Vagina (tissue), 2 donors: ENCODE measurements around the gene EPHB6. TPM values are rescaled to one million over a fixed set of nuclear protein-coding genes. Genes with fewer than 3 reads are reported as not detected.

Experiments used
- DNase-seq, 2 donors: peaks; one replicate each; pipeline ENCODE4 v3.0.0-alpha.2; 2017; ENCODE audit errors: extremely low spot score in 2 of 2
- H3K27ac ChIP-seq: fragments of 200-600 bp; sonication (generic); one replicate; pipeline ENCODE4 v1.5.1; 2019
- H3K27me3 ChIP-seq: fragments of 200-600 bp; sonication (generic); one replicate; pipeline ENCODE4 v1.5.1; 2019
- H3K36me3 ChIP-seq, 2 donors: fragments of 200-600 bp; sonication (generic); one replicate each; pipeline ENCODE4 v1.5.1; 2017 to 2019
- H3K4me1 ChIP-seq: fragments of 200-600 bp; sonication (generic); one replicate; pipeline ENCODE4 v1.5.1; 2019
- H3K4me3 ChIP-seq, 2 donors: fragments of 200-600 bp; sonication (generic); 1 replicate in 1 of 2; 2 replicates in 1 of 2; pipeline ENCODE4 v1.5.1; 2016 to 2019
- H3K9me3 ChIP-seq: fragments of 200-600 bp; sonication (generic); one replicate; pipeline ENCODE4 v1.5.1; 2019
- POLR2A ChIP-seq, 2 donors: fragments of 450-650 bp; IDR thresholded peaks; one replicate each; pipeline ENCODE4 v1.6.1; 2017; ENCODE audit warnings: antibody characterized with exemption in 2 of 2, mild to moderate bottlenecking in 2 of 2, moderate library complexity in 2 of 2
- POLR2AphosphoS5 ChIP-seq, 2 donors: sonication (generic); formaldehyde crosslinking; IDR thresholded peaks; one replicate each; pipeline ENCODE4 v1.9.0; 2017; ENCODE audit warnings: antibody characterized with exemption in 2 of 2, mild to moderate bottlenecking in 2 of 2, low read depth in 1 of 2; ENCODE audit not compliant: insufficient read depth in 1 of 2
- intact Hi-C: fragments of 100-400 bp; cut with DNase I; formaldehyde crosslinking; loops from one replicate; pipeline ENCODE4 v1.15.1; 2023
- total RNA-seq: library from RNA; depleted of rRNA; stranded (reverse); fragments of >200 nt; gene quantifications from one replicate; pipeline ENCODE4 v1.2.3, GENCODE V29; 2016
- TF ChIP-seq, protein P1 (sequence below), 3 experiments: fragments of 450-650 bp in 2 of 3; fragments of 200-600 bp in 1 of 3; sonication (generic) in 1 of 3; IDR thresholded peaks; one replicate each; pipeline ENCODE4 v1.5.1; 2017 to 2019; ENCODE audit warnings: antibody characterized with exemption in 3 of 3, mild to moderate bottlenecking in 2 of 3, moderate library complexity in 2 of 3

EPHB6 gene
- total RNA-seq, 1 donor from 2014 or later = 68.3 TPM

GRCh38 chr7:142817506-142817905 is 37.4 kb upstream of the EPHB6 start:
- Histone ChIP-seq H3K36me3 (no peaks in the 10 kb centered on the region), H3K27ac (no peak overlapping the region), H3K4me1 (no peaks in the 10 kb centered on the region), H3K27me3 (no peaks in the 10 kb centered on the region), H3K9me3 (no peaks in the 10 kb centered on the region), H3K4me3 (no peak overlapping the region)
- intact Hi-C loops = no loop called here
- no peak for DNase-seq
- no peak for TF ChIP-seq POLR2A (IDR thresholded peaks at IDR 0.05)
- TF ChIP-seq POLR2AphosphoS5 (IDR thresholded peaks at IDR 0.05; ENCODE audit: insufficient read depth in 1 of 2, low read depth in 1 of 2) = no peak
- TF ChIP-seq, protein P1, sequence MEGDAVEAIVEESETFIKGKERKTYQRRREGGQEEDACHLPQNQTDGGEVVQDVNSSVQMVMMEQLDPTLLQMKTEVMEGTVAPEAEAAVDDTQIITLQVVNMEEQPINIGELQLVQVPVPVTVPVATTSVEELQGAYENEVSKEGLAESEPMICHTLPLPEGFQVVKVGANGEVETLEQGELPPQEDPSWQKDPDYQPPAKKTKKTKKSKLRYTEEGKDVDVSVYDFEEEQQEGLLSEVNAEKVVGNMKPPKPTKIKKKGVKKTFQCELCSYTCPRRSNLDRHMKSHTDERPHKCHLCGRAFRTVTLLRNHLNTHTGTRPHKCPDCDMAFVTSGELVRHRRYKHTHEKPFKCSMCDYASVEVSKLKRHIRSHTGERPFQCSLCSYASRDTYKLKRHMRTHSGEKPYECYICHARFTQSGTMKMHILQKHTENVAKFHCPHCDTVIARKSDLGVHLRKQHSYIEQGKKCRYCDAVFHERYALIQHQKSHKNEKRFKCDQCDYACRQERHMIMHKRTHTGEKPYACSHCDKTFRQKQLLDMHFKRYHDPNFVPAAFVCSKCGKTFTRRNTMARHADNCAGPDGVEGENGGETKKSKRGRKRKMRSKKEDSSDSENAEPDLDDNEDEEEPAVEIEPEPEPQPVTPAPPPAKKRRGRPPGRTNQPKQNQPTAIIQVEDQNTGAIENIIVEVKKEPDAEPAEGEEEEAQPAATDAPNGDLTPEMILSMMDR (IDR thresholded peaks at IDR 0.05) = no peak

DNA sequence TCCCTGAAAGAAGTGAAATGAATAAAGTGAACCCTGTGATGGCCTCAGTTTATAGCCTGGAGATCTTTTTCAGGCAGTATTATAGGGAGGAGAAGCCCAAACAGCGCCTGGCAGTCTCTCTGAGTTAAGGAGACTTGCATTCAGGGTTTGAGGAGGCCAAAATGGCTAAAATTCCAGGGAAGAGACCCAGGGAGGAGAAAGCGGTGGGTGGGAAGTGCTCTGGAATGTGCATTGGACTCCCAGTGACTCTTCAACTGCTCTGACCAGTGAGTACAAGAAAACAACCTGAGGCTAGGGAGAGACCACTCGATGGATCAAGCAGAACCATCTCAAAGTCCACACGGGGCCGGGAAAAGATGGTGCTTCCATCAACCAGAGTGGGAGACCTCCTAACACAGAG is 35.3 kb upstream of the EPHB6 start:
- TF ChIP-seq POLR2AphosphoS5 (IDR thresholded peaks at IDR 0.05; ENCODE audit: insufficient read depth in 1 of 2, low read depth in 1 of 2) (no peak), POLR2A (IDR thresholded peaks at IDR 0.05) (no peak)
- TF ChIP-seq, protein P1 (IDR thresholded peaks at IDR 0.05) = no peak
- H3K4me3 ChIP-seq = no peak overlapping the region
- no peaks in the 10 kb centered on the region for H3K36me3 ChIP-seq
- H3K4me1 ChIP-seq = no peaks in the 10 kb centered on the region
- H3K27ac ChIP-seq = no peak overlapping the region
- no peaks in the 10 kb centered on the region for H3K27me3 ChIP-seq
- no peaks in the 10 kb centered on the region for H3K9me3 ChIP-seq
- intact Hi-C loops = no loop called here
- DNase-seq = no peak

GRCh38 chr7:142822714-142823113 is 32.2 kb upstream of the EPHB6 start:
- no peaks in the 10 kb centered on the region for H3K27me3 ChIP-seq
- intact Hi-C loops = no loop called here

GRCh38 chr7:142827951-142828500 is 26.9 kb upstream of the EPHB6 start:
- no peak for TF ChIP-seq POLR2AphosphoS5 (IDR thresholded peaks at IDR 0.05; ENCODE audit: insufficient read depth in 1 of 2, low read depth in 1 of 2)
- TF ChIP-seq, protein P1 (IDR thresholded peaks at IDR 0.05) = no peak
- TF ChIP-seq POLR2A (IDR thresholded peaks at IDR 0.05) = no peak
- no peaks in the 10 kb centered on the region for H3K9me3 ChIP-seq
- no peak for DNase-seq

More at GRCh38 chr7:142822714-142823113, 32.2 kb upstream of the EPHB6 start:
- no peak for TF ChIP-seq POLR2AphosphoS5 (IDR thresholded peaks at IDR 0.05; ENCODE audit: insufficient read depth in 1 of 2, low read depth in 1 of 2)
- TF ChIP-seq, protein P1 (IDR thresholded peaks at IDR 0.05) = no peak
- no peak for TF ChIP-seq POLR2A (IDR thresholded peaks at IDR 0.05)
- Histone ChIP-seq H3K36me3 (no peaks in the 10 kb centered on the region), H3K27ac (no peak overlapping the region), H3K4me3 (no peak overlapping the region), H3K4me1 (no peaks in the 10 kb centered on the region), H3K9me3 (no peaks in the 10 kb centered on the region)
- DNase-seq = no peak

DNA sequence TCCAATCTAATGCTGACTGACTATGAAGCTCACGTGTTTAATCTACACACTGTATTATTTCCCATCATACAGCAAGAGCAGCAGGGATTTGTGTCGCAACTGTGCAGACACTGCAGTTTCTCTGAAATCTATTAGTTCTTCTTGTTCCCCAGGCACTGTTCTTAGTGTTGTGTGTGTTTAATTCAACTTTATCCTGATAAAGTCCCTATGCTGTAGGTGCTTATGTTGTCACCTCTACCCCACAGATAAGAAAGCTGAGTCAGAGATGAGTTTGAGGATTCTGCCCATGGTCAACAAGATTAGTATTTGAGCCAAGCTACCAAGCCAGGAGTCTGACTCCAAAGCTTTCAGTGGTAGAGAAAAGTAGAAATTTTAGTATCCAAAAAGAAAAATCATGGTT is 22.5 kb upstream of the EPHB6 start:
- intact Hi-C loops = no loop called here
- Histone ChIP-seq H3K9me3 (no peaks in the 10 kb centered on the region), H3K4me1 (no peaks in the 10 kb centered on the region), H3K27ac (no peak overlapping the region), H3K27me3 (no peaks in the 10 kb centered on the region), H3K4me3 (no peak overlapping the region), H3K36me3 (no peaks in the 10 kb centered on the region)
- no peak for DNase-seq
- TF ChIP-seq, protein P1 (IDR thresholded peaks at IDR 0.05) = no peak
- TF ChIP-seq POLR2A (IDR thresholded peaks at IDR 0.05) (no peak), POLR2AphosphoS5 (IDR thresholded peaks at IDR 0.05; ENCODE audit: insufficient read depth in 1 of 2, low read depth in 1 of 2) (no peak)

More at GRCh38 chr7:142827951-142828500, 26.9 kb upstream of the EPHB6 start:
- H3K4me1 ChIP-seq = no peaks in the 10 kb centered on the region
- H3K36me3 ChIP-seq = no peaks in the 10 kb centered on the region
- no peak overlapping the region for H3K4me3 ChIP-seq
- intact Hi-C loops = no loop called here
- H3K27me3 ChIP-seq = no peaks in the 10 kb centered on the region
- no peak overlapping the region for H3K27ac ChIP-seq
